GM23338 (cell line): Measurements from ENCODE around the gene ZBTB7C. TPM values are rescaled to one million over a fixed set of nuclear protein-coding genes. Genes with fewer than 3 reads are reported as not detected.
A peak's percentile ranks its signal among the peaks of the same experiment; 100 is the strongest.

Source experiments
- ATAC-seq: fragments of 200-7000 bp; cut with Tn5 transposase; 3 replicates; pipeline ENCODE4 v1.9.1; 2020
- DNase-seq: peaks from one replicate; pipeline ENCODE4 v3.0.0-alpha.2; 2015; ENCODE audit warnings: low spot score
- H2AFZ ChIP-seq: fragments of 200-600 bp; sonication (generic); 2 replicates; pipeline ENCODE4 v1.8.0; 2016; ENCODE audit warnings: antibody characterized with exemption, mild to moderate bottlenecking, moderate library complexity
- H3F3A ChIP-seq: fragments of 200-600 bp; sonication (generic); replicated peaks from 2 replicates; pipeline ENCODE4 v1.8.0; 2017; ENCODE audit warnings: antibody characterized with exemption, mixed run types, low read depth
- H3K27ac ChIP-seq: fragments of 200-600 bp; sonication (generic); 2 replicates; pipeline ENCODE4 v1.6.1; 2016; ENCODE audit warnings: low read depth
- H3K27me3 ChIP-seq: fragments of 200-600 bp; sonication (generic); 2 replicates; pipeline ENCODE4 v1.8.0; 2016; ENCODE audit warnings: mild to moderate bottlenecking, mixed run types, moderate library complexity; ENCODE audit not compliant: insufficient read depth
- H3K36me3 ChIP-seq: fragments of 200-600 bp; sonication (generic); 2 replicates; pipeline ENCODE4 v1.8.0; 2016; ENCODE audit warnings: mild to moderate bottlenecking; ENCODE audit not compliant: insufficient read depth
- H3K4me1 ChIP-seq: fragments of 200-600 bp; sonication (generic); 2 replicates; pipeline ENCODE4 v1.8.0; 2016; ENCODE audit warnings: mild to moderate bottlenecking, moderate library complexity; ENCODE audit not compliant: insufficient read depth
- H3K4me2 ChIP-seq: fragments of 200-600 bp; sonication (generic); 2 replicates; pipeline ENCODE4 v1.7.1; 2017; ENCODE audit warnings: mixed run types
- H3K4me3 ChIP-seq: fragments of 200-600 bp; sonication (generic); 2 replicates; pipeline ENCODE4 v1.6.1; 2016; ENCODE audit warnings: mixed run types
- H3K79me2 ChIP-seq: fragments of 200-600 bp; sonication (generic); replicated peaks from 2 replicates; pipeline ENCODE4 v1.8.0; 2017; ENCODE audit warnings: mild to moderate bottlenecking; ENCODE audit not compliant: insufficient read depth
- H3K9me2 ChIP-seq: fragments of 200-600 bp; sonication (generic); 2 replicates; pipeline ENCODE4 v1.8.0; 2017; ENCODE audit not compliant: insufficient read depth
- H4K20me1 ChIP-seq: fragments of 200-600 bp; sonication (generic); replicated peaks from 2 replicates; pipeline ENCODE4 v1.8.0; 2017; ENCODE audit warnings: mild to moderate bottlenecking; ENCODE audit not compliant: insufficient read depth
- H3K27ac Mint-ChIP-seq: 2 replicates; pipeline ENCODE4 v1.8.0; 2020; ENCODE audit warnings: inconsistent platforms, mild to moderate bottlenecking, moderate library complexity, mixed read lengths
- H3K27me3 Mint-ChIP-seq: 3 replicates; pipeline ENCODE4 v1.8.0; 2022; ENCODE audit warnings: low read depth, mild to moderate bottlenecking, moderate library complexity, mixed read lengths, inconsistent platforms; ENCODE audit not compliant: insufficient read depth, poor library complexity
- H3K36me3 Mint-ChIP-seq: 3 replicates; pipeline ENCODE4 v1.8.0; 2021; ENCODE audit warnings: low read depth, mild to moderate bottlenecking, inconsistent platforms, moderate library complexity, mixed read lengths
- H3K4me1 Mint-ChIP-seq: 3 replicates; pipeline ENCODE4 v1.8.0; 2020; ENCODE audit warnings: mild to moderate bottlenecking, inconsistent platforms, mixed read lengths
- H3K4me3 Mint-ChIP-seq: 3 replicates; pipeline ENCODE4 v1.8.0; 2021; ENCODE audit warnings: moderate library complexity, mild to moderate bottlenecking, inconsistent platforms, mixed read lengths
- H3K9me3 Mint-ChIP-seq: 3 replicates; pipeline ENCODE4 v1.8.0; 2020; ENCODE audit warnings: moderate library complexity, mild to moderate bottlenecking, inconsistent platforms, mixed read lengths
- CREB1 ChIP-seq: fragments of 250-450 bp; sonication (Bioruptor Pico); IDR thresholded peaks from 2 replicates; pipeline ENCODE4 v1.5.0; 2020; ENCODE audit warnings: low read depth, mild to moderate bottlenecking, moderate library complexity
- CTCF ChIP-seq, 2 experiments: fragments of 200-600 bp in 1 of 2; sonication (generic) in 1 of 2; conservative IDR thresholded peaks; 2 replicates each; pipeline versions ENCODE4 v1.5.1 to v1.6.1; 2016 to 2017; ENCODE audit warnings: antibody characterized with exemption in 2 of 2, low read depth in 2 of 2, mild to moderate bottlenecking in 2 of 2, moderate library complexity in 1 of 2
- ETS1 ChIP-seq: IDR thresholded peaks from 2 replicates; pipeline ENCODE4 v1.6.1; 2016; ENCODE audit warnings: antibody characterized with exemption
- EZH2 ChIP-seq: fragments of 200-600 bp; sonication (generic); IDR thresholded peaks from one replicate; pipeline ENCODE4 v1.8.0; 2017; ENCODE audit warnings: antibody characterized with exemption, mild to moderate bottlenecking, low read depth; ENCODE audit not compliant: unreplicated experiment
- EZH2phosphoT487 ChIP-seq: fragments of 200-600 bp; sonication (generic); IDR thresholded peaks from one replicate; pipeline ENCODE4 v1.8.1; 2018; ENCODE audit warnings: antibody characterized with exemption; ENCODE audit not compliant: unreplicated experiment
- JUNB ChIP-seq: IDR thresholded peaks from one replicate; pipeline ENCODE4 v1.6.1; 2016; ENCODE audit warnings: antibody characterized with exemption; ENCODE audit not compliant: unreplicated experiment
- NANOG ChIP-seq: IDR thresholded peaks from 2 replicates; pipeline ENCODE4 v1.6.1; 2016; ENCODE audit warnings: antibody characterized with exemption, borderline replicate concordance
- POLR2AphosphoS5 ChIP-seq: IDR thresholded peaks from 2 replicates; pipeline ENCODE4 v1.6.1; 2016; ENCODE audit warnings: antibody characterized with exemption, low read depth
- REST ChIP-seq: IDR thresholded peaks from one replicate; pipeline ENCODE4 v1.6.1; 2018; ENCODE audit warnings: antibody characterized with exemption; ENCODE audit not compliant: unreplicated experiment
- STAT1 ChIP-seq: IDR thresholded peaks from one replicate; pipeline ENCODE4 v1.6.1; 2016; ENCODE audit warnings: antibody characterized with exemption; ENCODE audit not compliant: unreplicated experiment
- ZNF114 ChIP-seq: fragments of 250-450 bp; sonication (Bioruptor Pico); IDR thresholded peaks from 2 replicates; pipeline ENCODE4 v1.5.0; 2020; ENCODE audit warnings: mild to moderate bottlenecking, moderate library complexity
- ZNF331 ChIP-seq: fragments of 250-450 bp; sonication (Bioruptor Pico); IDR thresholded peaks from 2 replicates; pipeline ENCODE4 v1.5.0; 2020; ENCODE audit warnings: low read depth, mild to moderate bottlenecking, moderate library complexity
- ZNF462 ChIP-seq: fragments of 250-450 bp; sonication (Bioruptor Pico); IDR thresholded peaks from 2 replicates; pipeline ENCODE4 v1.5.0; 2020; ENCODE audit warnings: mild to moderate bottlenecking, moderate library complexity
- polyA plus RNA-seq: library from polyadenylated mRNA; unstranded; fragments of >200 nt; fragmentation: Nextera tagmentation; extraction: Ambion mirVana; gene quantifications from 2 replicates; pipeline ENCODE4 v1.2.1, GENCODE V29; 2016
- total RNA-seq: library from RNA; depleted of rRNA; stranded (reverse); fragments of >200 nt; shearing (Covaris generic); gene quantifications from 2 replicates; pipeline ENCODE4 v1.2.3, GENCODE V29; 2014

ZBTB7C gene
- total and polyA plus RNA-seq, 2 experiments from 2014 or later = 0.03 to 0.14 TPM

- Histone ChIP-seq H3K4me2 (no peak overlapping the region), H3K27me3 (no peaks in the 10 kb centered on the region), H3K4me3 (no peak overlapping the region), H2AFZ (no peak overlapping the region), H3K27ac (no peak overlapping the region), H3K9me2 (no peaks in the 10 kb centered on the region), H3F3A (no peaks in the 10 kb centered on the region), H3K36me3 (no peaks in the 10 kb centered on the region), H4K20me1 (no peaks in the 10 kb centered on the region), H3K4me1 (no peaks in the 10 kb centered on the region; the same call in 1 of the 2 replicates), H3K79me2 (no peaks in the 10 kb centered on the region)
- H3K27me3 Mint-ChIP-seq = peaks cover 3% of the 10 kb centered on the region
- no peaks in the 10 kb centered on the region for H3K36me3 Mint-ChIP-seq
- H3K4me1 Mint-ChIP-seq = peaks cover 9% of the 10 kb centered on the region; the same call in 2 of the 3 replicates
- ATAC-seq = no peak
- TF ChIP-seq ZNF114 (CRISPR knock-in tag) = no peak
- TF ChIP-seq STAT1 = no peak
- TF ChIP-seq ZNF331 (CRISPR knock-in tag) = no peak
- TF ChIP-seq ZNF462 (CRISPR knock-in tag) = no peak
- TF ChIP-seq REST = no peak
- no peak for TF ChIP-seq POLR2AphosphoS5
- no peak for TF ChIP-seq EZH2
- TF ChIP-seq ETS1 = no peak
- TF ChIP-seq EZH2phosphoT487 = no peak
- TF ChIP-seq CREB1 = no peak
- no peak for TF ChIP-seq JUNB
- no peak for TF ChIP-seq CTCF (conservative IDR thresholded peaks at IDR 0.05; ENCODE audit: low read depth in 2 of 2)
- TF ChIP-seq NANOG = no peak
- peak overlapping the region; percentile 36; the same call in 1 of the 2 replicates for H3K27ac Mint-ChIP-seq
- H3K9me3 Mint-ChIP-seq = no peaks in the 10 kb centered on the region; the same call in 2 of the 3 replicates
- no peak overlapping the region for H3K4me3 Mint-ChIP-seq
- DNase-seq = no peak
Measured at GRCh38 chr18:48348739-48349138, 60.4 kb downstream of the ZBTB7C start.
